C4-2B (cell line): Measurements from ENCODE around the gene SLC2A13.

Experiments used
- CTCF ChIP-seq: fragments of 450-650 bp; conservative IDR thresholded peaks from 2 replicates; pipeline ENCODE4 v1.5.1; 2017; ENCODE audit warnings: mild to moderate bottlenecking
- ZFX ChIP-seq: fragments of 450-650 bp; IDR thresholded peaks from 2 replicates; pipeline ENCODE4 v1.6.1; 2017

GRCh38 chr12:39839072-39839471, 266.8 kb downstream of the SLC2A13 start:
- TF ChIP-seq CTCF = no peak
- no peak for TF ChIP-seq ZFX
